Fibroblast of skin of abdomen (primary cell): ENCODE results near the gene KCNE4.
A peak's percentile ranks its signal among the peaks of the same experiment; 100 is the strongest.

Source experiments
- DNase-seq: peaks from one replicate; pipeline ENCODE4 v3.0.0-alpha.2; 2013

The KCNE4 gene

GRCh38 chr2:223041527-223042109 lies 10.4 kb upstream of the KCNE4 start:
- peak; percentile 98 for DNase-seq

- no peak for DNase-seq
Measured at GRCh38 chr2:223042284-223042683, 9.7 kb upstream of the KCNE4 start.

GRCh38 chr2:223042704-223043118 lies 9.3 kb upstream of the KCNE4 start:
- DNase-seq, result peak; percentile 66

GRCh38 chr2:223043164-223043941 lies 8.6 kb upstream of the KCNE4 start:
- no peak for DNase-seq

- no peak for DNase-seq
Measured at GRCh38 chr2:223044092-223044836, 7.7 kb upstream of the KCNE4 start.

GRCh38 chr2:223044916-223045700 lies 6.9 kb upstream of the KCNE4 start:
- DNase-seq, result no peak

GRCh38 chr2:223046470-223047040 lies 5.4 kb upstream of the KCNE4 start:
- peak; percentile 70 for DNase-seq

GRCh38 chr2:223047260-223047761 lies 4.7 kb upstream of the KCNE4 start:
- peak; percentile 95 for DNase-seq

GRCh38 chr2:223048519-223048918 lies 3.5 kb upstream of the KCNE4 start:
- no peak for DNase-seq

- no peak for DNase-seq
Measured at GRCh38 chr2:223049356-223049755, 2.6 kb upstream of the KCNE4 start.

GRCh38 chr2:223050188-223050587 lies 1.8 kb upstream of the KCNE4 start:
- no peak for DNase-seq

GRCh38 chr2:223050900-223051504 lies 988 bp upstream of the KCNE4 start:
- DNase-seq, result peak; percentile 72

- no peak for DNase-seq
Measured at GRCh38 chr2:223052548-223053483, 826 bp downstream of the KCNE4 start.

GRCh38 chr2:223053484-223054192 lies 1.6 kb downstream of the KCNE4 start:
- DNase-seq, result no peak

GRCh38 chr2:223054193-223054781 lies 2.3 kb downstream of the KCNE4 start:
- DNase-seq, result peak; percentile 85

GRCh38 chr2:223055140-223055539 lies 3.1 kb downstream of the KCNE4 start:
- DNase-seq, result peak; percentile 82

- peak; percentile 59 for DNase-seq
Measured at GRCh38 chr2:223055836-223056235, 3.8 kb downstream of the KCNE4 start.

GRCh38 chr2:223056701-223057418 lies 4.9 kb downstream of the KCNE4 start:
- peak; percentile 76 for DNase-seq

GRCh38 chr2:223057569-223057968 lies 5.6 kb downstream of the KCNE4 start:
- no peak for DNase-seq
